Transverse colon (tissue), 3 donors: ENCODE results near the gene NOS3.

Experiments
- CTCF ChIP-seq, 5 experiments: fragments of 200-600 bp in 3 of 5; fragments of 450-650 bp in 2 of 5; sonication (generic) in 3 of 5; IDR thresholded peaks; 1 replicate in 2 of 5; 2 replicates in 3 of 5; pipeline ENCODE4 v1.5.1; 2016 to 2017; ENCODE audit warnings: antibody characterized with exemption in 5 of 5, inconsistent platforms in 3 of 5, mild to moderate bottlenecking in 2 of 5, moderate library complexity in 1 of 5
- EP300 ChIP-seq: sonication (generic); formaldehyde crosslinking; IDR thresholded peaks from one replicate; pipeline ENCODE4 v1.6.1; 2017; ENCODE audit warnings: antibody characterized with exemption, low read depth

DNA sequence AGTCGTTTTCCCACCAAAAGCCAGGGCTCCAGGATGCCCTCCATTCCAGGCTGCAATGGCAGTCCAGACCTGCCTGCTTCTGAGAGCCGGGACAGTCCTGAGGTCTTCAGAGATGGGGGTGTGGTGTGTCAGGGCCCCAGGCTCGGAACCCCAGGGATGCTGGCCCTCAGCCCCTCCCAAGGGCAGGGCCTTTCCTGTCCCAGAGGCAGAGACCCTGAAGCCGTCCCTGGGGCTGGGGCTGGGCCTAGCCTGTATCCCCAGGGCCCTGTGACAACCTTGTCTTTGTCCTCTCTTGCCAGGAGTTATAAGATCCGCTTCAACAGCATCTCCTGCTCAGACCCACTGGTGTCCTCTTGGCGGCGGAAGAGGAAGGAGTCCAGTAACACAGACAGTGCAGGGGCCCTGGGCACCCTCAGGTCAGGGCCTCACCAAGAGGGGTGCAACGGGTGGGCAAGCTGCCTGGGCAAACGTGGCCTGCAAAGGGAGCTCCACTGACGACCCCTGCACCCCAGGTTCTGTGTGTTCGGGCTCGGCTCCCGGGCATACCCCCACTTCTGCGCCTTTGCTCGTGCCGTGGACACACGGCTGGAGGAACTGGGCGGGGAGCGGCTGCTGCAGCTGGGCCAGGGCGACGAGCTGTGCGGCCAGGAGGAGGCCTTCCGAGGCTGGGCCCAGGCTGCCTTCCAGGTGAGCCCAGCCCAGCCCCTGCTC is 15.9 kb downstream of the NOS3 start:
- TF ChIP-seq EP300 (no peak), CTCF (IDR thresholded peaks at IDR 0.05) (no peak)
